Measurements from ENCODE around the gene TMEM218. TPM values are rescaled to one million over a fixed set of nuclear protein-coding genes. Genes with fewer than 3 reads are reported as not detected.
"Not testable (repeated sequence)": the region's sequence is repeated elsewhere in the genome, so short reads cannot be mapped to it uniquely, and the experiment has no call there.

The TMEM218 gene
- total RNA-seq, 2 donors from 2014 or later, result 17.9 to 18.2 TPM

GRCh38 chr11:125056931-125057692, 54.3 kb downstream of the TMEM218 start:
- no peak overlapping the region for H3K9ac ChIP-seq (ENCODE audit: extremely low read depth, low read length, poor library complexity, severe bottlenecking)
- TF ChIP-seq CTCF (conservative IDR thresholded peaks at IDR 0.05), result no peak
- Mint-ChIP-seq H3K27me3 (ENCODE audit: insufficient read depth) (peaks cover 26% of the 10 kb centered on the region), H3K27ac (no peak overlapping the region), H3K4me3 (no peak overlapping the region), H3K36me3 (ENCODE audit: low read depth) (no peaks in the 10 kb centered on the region), H3K4me1 (peaks cover 5% of the 10 kb centered on the region), H3K9me3 (no peaks in the 10 kb centered on the region)
- no peak overlapping the region for H3K4me3 ChIP-seq (ENCODE audit: low read length)
- DNase-seq, result no peak
- WGBS, 2 experiments (ENCODE audit: insufficient coverage in 1 of 2, insufficient read length in 1 of 2), result 98 to 100% methylated on average over 2 to 5 of the region's 5 CpGs
- no peaks in the 10 kb centered on the region for H3K9me3 ChIP-seq (ENCODE audit: control insufficient read depth, low read length)
- peaks cover 23% of the 10 kb centered on the region for H3K27me3 ChIP-seq (ENCODE audit: control insufficient read depth, insufficient read depth, low read length, poor library complexity, severe bottlenecking)
- no peaks in the 10 kb centered on the region for H3K4me1 ChIP-seq (ENCODE audit: control insufficient read depth, insufficient read depth, low read length)
- H3K27ac ChIP-seq (ENCODE audit: low read depth, low read length), result no peak overlapping the region
- H3K36me3 ChIP-seq (ENCODE audit: control insufficient read depth, insufficient read depth, low read length), result no peaks in the 10 kb centered on the region

- H3K4me3 ChIP-seq (ENCODE audit: low read length); H3K4me1 ChIP-seq (ENCODE audit: control insufficient read depth, insufficient read depth, low read length); H3K9me3 Mint-ChIP-seq; H3K4me1 Mint-ChIP-seq; H3K36me3 Mint-ChIP-seq (ENCODE audit: low read depth); H3K27ac ChIP-seq (ENCODE audit: low read depth, low read length); DNase-seq; H3K4me3 Mint-ChIP-seq; H3K9ac ChIP-seq (ENCODE audit: extremely low read depth, low read length, poor library complexity, severe bottlenecking); H3K9me3 ChIP-seq (ENCODE audit: control insufficient read depth, low read length); H3K36me3 ChIP-seq (ENCODE audit: control insufficient read depth, insufficient read depth, low read length); H3K27ac Mint-ChIP-seq: not testable (repeated sequence)
- WGBS, 2 experiments (ENCODE audit: insufficient coverage in 1 of 2, insufficient read length in 1 of 2), result 84 to 100% methylated on average over 1 to 2 of the region's 2 CpGs
- H3K27me3 Mint-ChIP-seq (ENCODE audit: insufficient read depth), result peaks cover 16% of the 10 kb centered on the region
- peaks cover 13% of the 10 kb centered on the region for H3K27me3 ChIP-seq (ENCODE audit: control insufficient read depth, insufficient read depth, low read length, poor library complexity, severe bottlenecking)
Measured at GRCh38 chr11:125056111-125056510, 55.3 kb downstream of the TMEM218 start.

- WGBS, 2 experiments (ENCODE audit: insufficient coverage in 1 of 2, insufficient read length in 1 of 2), result 83% methylated on average over 2 of the region's 2 CpGs; no CpG with 5 or more reads in 1 of the 2 experiments
- DNase-seq, result no peak
- H3K27ac Mint-ChIP-seq, result no peak overlapping the region
- H3K4me3 ChIP-seq (ENCODE audit: low read length), result no peak overlapping the region
- peaks cover 4% of the 10 kb centered on the region for H3K27me3 ChIP-seq (ENCODE audit: control insufficient read depth, insufficient read depth, low read length, poor library complexity, severe bottlenecking)
- peaks cover 5% of the 10 kb centered on the region for H3K4me1 Mint-ChIP-seq
- no peaks in the 10 kb centered on the region for H3K36me3 ChIP-seq (ENCODE audit: control insufficient read depth, insufficient read depth, low read length)
- no peak overlapping the region for H3K27ac ChIP-seq (ENCODE audit: low read depth, low read length)
- no peaks in the 10 kb centered on the region for H3K4me1 ChIP-seq (ENCODE audit: control insufficient read depth, insufficient read depth, low read length)
- no peak for TF ChIP-seq CTCF (conservative IDR thresholded peaks at IDR 0.05)
- no peak overlapping the region for H3K4me3 Mint-ChIP-seq
- H3K9me3 Mint-ChIP-seq, result no peaks in the 10 kb centered on the region
- H3K36me3 Mint-ChIP-seq (ENCODE audit: low read depth), result no peaks in the 10 kb centered on the region
- H3K27me3 Mint-ChIP-seq (ENCODE audit: insufficient read depth), result peaks cover 7% of the 10 kb centered on the region
- no peak overlapping the region for H3K9ac ChIP-seq (ENCODE audit: extremely low read depth, low read length, poor library complexity, severe bottlenecking)
- no peaks in the 10 kb centered on the region for H3K9me3 ChIP-seq (ENCODE audit: control insufficient read depth, low read length)
Measured at GRCh38 chr11:125055107-125055715, 56.2 kb downstream of the TMEM218 start.

All from endodermal cell (in vitro differentiated cells).